Sigmoid colon (tissue), 7 donors: ENCODE results near the gene SFMBT2. TPM values are rescaled to one million over a fixed set of nuclear protein-coding genes. Genes with fewer than 3 reads are reported as not detected.

Experiments
- DNase-seq: peaks from one replicate; pipeline ENCODE4 v3.0.0-alpha.2; 2019
- H3K27ac ChIP-seq, 4 donors: fragments of 200-600 bp; sonication (generic); one replicate each; pipeline ENCODE4 v1.5.1; 2016 to 2019; ENCODE audit warnings: mild to moderate bottlenecking in 1 of 4
- H3K27me3 ChIP-seq, 3 donors: fragments of 200-600 bp; sonication (generic); one replicate each; pipeline ENCODE4 v1.5.1; 2019; ENCODE audit warnings: mild to moderate bottlenecking in 1 of 3
- H3K36me3 ChIP-seq, 4 donors: fragments of 200-600 bp; sonication (generic); one replicate each; pipeline ENCODE4 v1.5.1; 2016 to 2019
- H3K4me1 ChIP-seq, 4 donors: fragments of 200-600 bp; sonication (generic); one replicate each; pipeline ENCODE4 v1.5.1; 2017 to 2019
- H3K4me3 ChIP-seq, 4 donors: fragments of 200-600 bp; sonication (generic); one replicate each; pipeline ENCODE4 v1.5.1; 2017 to 2019; ENCODE audit warnings: mild to moderate bottlenecking in 2 of 4, moderate library complexity in 1 of 4
- H3K9me3 ChIP-seq, 4 donors: fragments of 200-600 bp in 3 of 4; sonication (generic) in 3 of 4; one replicate each; pipeline versions ENCODE4 v1.5.1 to v1.6.1; 2013 to 2019
- CTCF ChIP-seq, 4 experiments: fragments of 450-650 bp in 3 of 4; fragments of 200-600 bp in 1 of 4; IDR thresholded peaks; one replicate each; pipeline ENCODE4 v1.5.1; 2016 to 2019; ENCODE audit warnings: antibody characterized with exemption in 4 of 4, mild to moderate bottlenecking in 3 of 4, moderate library complexity in 2 of 4
- EP300 ChIP-seq, 4 donors: sonication (generic); formaldehyde crosslinking; IDR thresholded peaks; one replicate each; pipeline ENCODE4 v1.6.1; 2017; ENCODE audit warnings: antibody characterized with exemption in 4 of 4
- POLR2A ChIP-seq, 2 donors: fragments of 450-650 bp; IDR thresholded peaks; one replicate each; pipeline ENCODE4 v1.6.1; 2016; ENCODE audit warnings: antibody characterized with exemption in 2 of 2, mild to moderate bottlenecking in 2 of 2, moderate library complexity in 2 of 2
- POLR2AphosphoS5 ChIP-seq, 4 donors: sonication (generic); formaldehyde crosslinking; IDR thresholded peaks; one replicate each; pipeline ENCODE4 v1.6.1; 2017; ENCODE audit warnings: antibody characterized with exemption in 4 of 4
- WGBS, 2 donors: extraction: QIAGEN DNeasy Blood & Tissue Kit; methylation state at CpG; one replicate each; pipeline ENCODE4 v1.1.7; 2013; 5-methylcytosine and 5-hydroxymethylcytosine counted together
- intact Hi-C: fragments of 100-400 bp; cut with DNase I; formaldehyde crosslinking; loops from one replicate; pipeline ENCODE4 v1.15.1; 2023
- polyA plus RNA-seq, 3 donors: library from polyadenylated mRNA; stranded (reverse); fragments of 200-250 nt; gene quantifications; one replicate each; pipeline ENCODE4 v1.2.3, GENCODE V29; 2013
- total RNA-seq, 4 donors: library from RNA; depleted of rRNA; stranded (reverse); fragments of >200 nt; gene quantifications; one replicate each; pipeline ENCODE4 v1.1.0, GENCODE V29; 2016
- donor health status: healthy with polysubstance abuse.
- donor health status: Bipolar disorder and iron deficiency.
- donor health status: healthy.

Gene SFMBT2
- total and polyA plus RNA-seq, 7 donors: 0.60 to 6.4 (median 4.2) TPM

- Histone ChIP-seq H3K27me3 (no peaks in the 10 kb centered on the region), H3K4me3 (no peak overlapping the region), H3K4me1 (no peaks in the 10 kb centered on the region), H3K36me3 (no peaks in the 10 kb centered on the region), H3K27ac (no peak overlapping the region), H3K9me3 (no peaks in the 10 kb centered on the region)
- no peak for DNase-seq
- 33 to 44% methylated on average over 3 of the region's 3 CpGs for WGBS, 2 donors
- TF ChIP-seq EP300 (IDR thresholded peaks at IDR 0.05) (no peak), POLR2AphosphoS5 (IDR thresholded peaks at IDR 0.05) (no peak), POLR2A (IDR thresholded peaks at IDR 0.05) (no peak), CTCF (IDR thresholded peaks at IDR 0.05) (no peak)
- intact Hi-C loops: no loop called here
Observed at GRCh38 chr10:7243873-7244272, 167.0 kb downstream of the SFMBT2 start.

GRCh38 chr10:7243139-7243538, 167.7 kb downstream of the SFMBT2 start:
- no peak overlapping the region for H3K4me3 ChIP-seq
- 82 to 96% methylated on average over 6 of the region's 6 CpGs for WGBS, 2 donors
- no peak overlapping the region for H3K27ac ChIP-seq
- H3K9me3 ChIP-seq: no peaks in the 10 kb centered on the region
- intact Hi-C loops: no loop called here
- no peaks in the 10 kb centered on the region for H3K27me3 ChIP-seq
- DNase-seq: no peak
- TF ChIP-seq POLR2AphosphoS5 (IDR thresholded peaks at IDR 0.05): no peak
- no peak for TF ChIP-seq CTCF (IDR thresholded peaks at IDR 0.05)
- no peak for TF ChIP-seq EP300 (IDR thresholded peaks at IDR 0.05)
- TF ChIP-seq POLR2A (IDR thresholded peaks at IDR 0.05): no peak
- H3K36me3 ChIP-seq: no peaks in the 10 kb centered on the region
- no peaks in the 10 kb centered on the region for H3K4me1 ChIP-seq

DNA sequence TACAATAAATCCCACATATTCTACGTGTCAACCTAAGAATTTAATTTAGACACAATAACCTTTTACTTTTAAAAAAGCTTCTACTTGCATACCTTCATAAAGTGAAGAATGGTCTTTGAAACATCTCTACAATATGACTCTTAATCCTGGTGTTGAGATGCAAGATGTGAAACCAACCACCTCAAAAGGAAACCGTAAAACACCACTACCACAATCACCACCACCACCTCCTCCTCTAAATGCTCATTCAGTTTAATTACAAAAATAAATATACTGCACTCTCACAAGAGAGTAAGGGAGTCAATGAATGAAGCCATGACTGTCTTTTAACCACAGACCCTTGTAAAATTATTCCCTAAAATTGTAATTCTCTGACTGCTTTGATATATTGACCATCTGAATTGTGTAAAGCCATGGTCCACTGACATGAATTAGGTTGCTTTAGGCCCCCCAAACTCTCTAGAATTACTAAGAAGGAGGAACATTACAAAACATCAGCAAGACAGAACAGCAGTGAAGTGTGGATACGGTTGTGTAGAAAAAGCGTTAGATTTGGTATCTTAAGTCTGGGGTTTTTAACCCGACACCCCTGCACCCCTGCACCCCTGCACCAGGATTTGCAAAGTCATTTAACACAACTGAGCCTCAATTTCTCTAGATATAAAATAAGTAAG, 171.4 kb downstream of the SFMBT2 start:
- WGBS, 2 donors: 68 to 71% methylated on average over 5 of the region's 5 CpGs
- Histone ChIP-seq H3K27ac (no peak overlapping the region), H3K36me3 (no peaks in the 10 kb centered on the region), H3K4me1 (no peaks in the 10 kb centered on the region), H3K4me3 (no peak overlapping the region), H3K27me3 (no peaks in the 10 kb centered on the region), H3K9me3 (no peaks in the 10 kb centered on the region)
- DNase-seq: no peak
- intact Hi-C loops: no loop called here
- TF ChIP-seq POLR2AphosphoS5 (IDR thresholded peaks at IDR 0.05): no peak
- no peak for TF ChIP-seq POLR2A (IDR thresholded peaks at IDR 0.05)
- TF ChIP-seq CTCF (IDR thresholded peaks at IDR 0.05): no peak
- TF ChIP-seq EP300 (IDR thresholded peaks at IDR 0.05): no peak

DNA sequence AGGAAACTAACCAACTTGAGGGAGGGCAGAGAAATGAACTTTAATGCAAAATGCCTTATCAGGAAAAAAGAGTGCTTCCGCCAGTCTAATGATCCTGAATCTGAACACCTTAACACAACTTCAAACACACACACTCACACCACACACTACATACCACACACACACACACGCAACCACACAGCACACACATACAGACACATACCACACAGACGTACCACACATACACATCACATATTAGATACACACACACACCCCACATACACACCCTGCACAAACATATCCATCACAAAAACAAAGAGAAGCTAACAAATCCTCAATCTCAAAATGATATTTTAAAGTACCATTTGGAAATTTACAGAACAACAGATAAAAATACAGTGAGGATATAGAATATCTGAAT, 175.5 kb downstream of the SFMBT2 start:
- TF ChIP-seq EP300 (IDR thresholded peaks at IDR 0.05): no peak
- no peaks in the 10 kb centered on the region for H3K27me3 ChIP-seq
- intact Hi-C loops: no loop called here
- H3K27ac ChIP-seq: no peak overlapping the region
- WGBS, 2 donors: 92 to 93% methylated on average over 3 of the region's 3 CpGs
- DNase-seq: no peak
- H3K9me3 ChIP-seq: no peaks in the 10 kb centered on the region
- H3K4me1 ChIP-seq: no peaks in the 10 kb centered on the region
- H3K4me3 ChIP-seq: no peak overlapping the region
- H3K36me3 ChIP-seq: no peaks in the 10 kb centered on the region

DNA sequence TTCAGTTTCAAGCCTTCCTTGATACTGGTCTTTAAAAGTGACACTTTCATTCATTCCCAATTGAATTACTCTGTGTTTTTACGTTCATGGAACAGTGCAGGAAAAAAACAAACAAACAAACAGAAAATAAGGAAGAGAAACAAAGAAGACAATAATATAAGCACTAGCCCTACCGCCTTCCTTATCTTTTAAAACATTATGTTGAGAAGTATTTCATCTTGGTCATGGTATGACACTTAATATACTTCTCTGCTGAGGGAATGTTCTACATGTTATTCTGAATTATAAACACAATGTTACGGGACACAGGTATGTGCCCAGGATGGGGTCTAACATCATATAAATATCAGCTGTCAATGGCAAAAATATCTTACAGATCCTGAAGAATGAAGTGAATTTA, 176.7 kb downstream of the SFMBT2 start:
- Histone ChIP-seq H3K4me1 (no peaks in the 10 kb centered on the region), H3K9me3 (no peaks in the 10 kb centered on the region), H3K27me3 (no peaks in the 10 kb centered on the region), H3K4me3 (no peak overlapping the region), H3K36me3 (no peaks in the 10 kb centered on the region), H3K27ac (no peak overlapping the region)
- DNase-seq: no peak
- TF ChIP-seq EP300 (IDR thresholded peaks at IDR 0.05) (no peak), POLR2AphosphoS5 (IDR thresholded peaks at IDR 0.05) (no peak)
- WGBS, 2 donors: 56 to 81% methylated on average over 3 of the region's 3 CpGs
- intact Hi-C loops: no loop called here
